ENCODE results near the gene MARVELD3.
"Not testable (repeated sequence)": the region's sequence is repeated elsewhere in the genome, so short reads cannot be mapped to it uniquely, and the experiment has no call there.

DNA sequence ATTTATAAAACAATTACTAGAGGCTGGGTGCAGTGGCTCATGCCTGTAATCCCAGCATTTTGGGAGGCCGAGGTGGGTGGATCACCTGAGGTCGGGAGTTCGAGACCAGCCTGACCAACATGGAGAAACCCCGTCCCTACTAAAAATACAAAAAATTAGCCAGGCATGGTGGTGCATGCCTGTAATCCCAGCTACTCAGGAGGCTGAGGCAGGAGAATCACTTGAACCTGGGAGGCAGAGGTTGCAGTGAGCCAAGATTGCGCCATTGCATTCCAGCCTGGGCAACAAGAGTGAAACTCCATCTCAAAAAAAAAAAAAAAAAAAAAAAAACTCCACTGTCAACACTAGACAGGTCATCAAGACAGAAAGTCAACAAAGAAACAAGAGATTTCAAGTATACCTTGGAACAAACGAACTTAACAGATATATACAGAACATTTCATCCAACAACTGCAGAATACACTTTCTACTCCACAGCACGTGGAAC is 30.6 kb upstream of the MARVELD3 start:
- TF ChIP-seq, protein P1, sequence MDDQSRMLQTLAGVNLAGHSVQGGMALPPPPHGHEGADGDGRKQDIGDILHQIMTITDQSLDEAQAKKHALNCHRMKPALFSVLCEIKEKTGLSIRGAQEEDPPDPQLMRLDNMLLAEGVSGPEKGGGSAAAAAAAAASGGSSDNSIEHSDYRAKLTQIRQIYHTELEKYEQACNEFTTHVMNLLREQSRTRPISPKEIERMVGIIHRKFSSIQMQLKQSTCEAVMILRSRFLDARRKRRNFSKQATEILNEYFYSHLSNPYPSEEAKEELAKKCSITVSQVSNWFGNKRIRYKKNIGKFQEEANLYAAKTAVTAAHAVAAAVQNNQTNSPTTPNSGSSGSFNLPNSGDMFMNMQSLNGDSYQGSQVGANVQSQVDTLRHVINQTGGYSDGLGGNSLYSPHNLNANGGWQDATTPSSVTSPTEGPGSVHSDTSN (IDR thresholded peaks at IDR 0.05) = not testable (repeated sequence)
- not testable (repeated sequence) for TF ChIP-seq ELF1 (IDR thresholded peaks at IDR 0.05); SMC3 (IDR thresholded peaks at IDR 0.05; ENCODE audit: low read depth, low read length)
- TF ChIP-seq, protein P2, sequence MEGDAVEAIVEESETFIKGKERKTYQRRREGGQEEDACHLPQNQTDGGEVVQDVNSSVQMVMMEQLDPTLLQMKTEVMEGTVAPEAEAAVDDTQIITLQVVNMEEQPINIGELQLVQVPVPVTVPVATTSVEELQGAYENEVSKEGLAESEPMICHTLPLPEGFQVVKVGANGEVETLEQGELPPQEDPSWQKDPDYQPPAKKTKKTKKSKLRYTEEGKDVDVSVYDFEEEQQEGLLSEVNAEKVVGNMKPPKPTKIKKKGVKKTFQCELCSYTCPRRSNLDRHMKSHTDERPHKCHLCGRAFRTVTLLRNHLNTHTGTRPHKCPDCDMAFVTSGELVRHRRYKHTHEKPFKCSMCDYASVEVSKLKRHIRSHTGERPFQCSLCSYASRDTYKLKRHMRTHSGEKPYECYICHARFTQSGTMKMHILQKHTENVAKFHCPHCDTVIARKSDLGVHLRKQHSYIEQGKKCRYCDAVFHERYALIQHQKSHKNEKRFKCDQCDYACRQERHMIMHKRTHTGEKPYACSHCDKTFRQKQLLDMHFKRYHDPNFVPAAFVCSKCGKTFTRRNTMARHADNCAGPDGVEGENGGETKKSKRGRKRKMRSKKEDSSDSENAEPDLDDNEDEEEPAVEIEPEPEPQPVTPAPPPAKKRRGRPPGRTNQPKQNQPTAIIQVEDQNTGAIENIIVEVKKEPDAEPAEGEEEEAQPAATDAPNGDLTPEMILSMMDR (IDR thresholded peaks at IDR 0.05) = not testable (repeated sequence)

Data from SK-N-SH (cell line).